Activated T-cell treated with anti-CD3 and anti-CD28 coated beads, Interleukin-2, amount 50 U/mL, for 48 hours (primary cell): ENCODE data around the gene SF3B3.
"Not testable (repeated sequence)": the region's sequence is repeated elsewhere in the genome, so short reads cannot be mapped to it uniquely, and the experiment has no call there.

Experiments used
- DNase-seq, 2 experiments: peaks; one replicate each; pipeline ENCODE4 v3.0.0-alpha.2; 2020

The SF3B3 gene

GRCh38 chr16:70512456-70512855 is 11.2 kb upstream of the SF3B3 start:
- no peak for DNase-seq

GRCh38 chr16:70520612-70521297 is 2.9 kb upstream of the SF3B3 start:
- peak in 1 of 2 experiments; percentile 34 for DNase-seq

GRCh38 chr16:70522216-70523075 is 1.2 kb upstream of the SF3B3 start:
- DNase-seq, result no peak

GRCh38 chr16:70523076-70523742 is 407 bp upstream of the SF3B3 start, which contains the start of gene COG4:
TSS of gene COG4 (minus strand) at chr16:70523554. CDS start at chr16:70523543, 11 bp downstream.
- DNase-seq, result peak; percentile 92 to 94

GRCh38 chr16:70524399-70524825 is 796 bp downstream of the SF3B3 start:
- DNase-seq, result peak; percentile 42 to 54

GRCh38 chr16:70526403-70526802 is 2.8 kb downstream of the SF3B3 start:
- DNase-seq, result no peak

GRCh38 chr16:70527315-70527996 is 3.8 kb downstream of the SF3B3 start:
- DNase-seq, result no peak

- DNase-seq, result no peak
Measured at GRCh38 chr16:70529051-70529777, 5.6 kb downstream of the SF3B3 start.

- DNase-seq, result not testable (repeated sequence)
Measured at GRCh38 chr16:70529954-70530353, 6.3 kb downstream of the SF3B3 start.

GRCh38 chr16:70534971-70535370 is 11.4 kb downstream of the SF3B3 start:
- DNase-seq, result no peak

- no peak for DNase-seq
Measured at GRCh38 chr16:70540994-70541393, 17.4 kb downstream of the SF3B3 start.

- no peak for DNase-seq
Measured at GRCh38 chr16:70544548-70544947, 20.9 kb downstream of the SF3B3 start.

GRCh38 chr16:70548936-70549335 is 25.3 kb downstream of the SF3B3 start:
- no peak for DNase-seq

- no peak for DNase-seq
Measured at GRCh38 chr16:70550082-70550481, 26.5 kb downstream of the SF3B3 start.

- DNase-seq, result no peak
Measured at GRCh38 chr16:70551788-70552187, 28.2 kb downstream of the SF3B3 start.

- no peak for DNase-seq
Measured at GRCh38 chr16:70552675-70553074, 29.1 kb downstream of the SF3B3 start.

- DNase-seq, result no peak
Measured at GRCh38 chr16:70553645-70554044, 30.0 kb downstream of the SF3B3 start.

GRCh38 chr16:70556063-70556462 is 32.4 kb downstream of the SF3B3 start:
- DNase-seq, result no peak

GRCh38 chr16:70561623-70562022 is 38.0 kb downstream of the SF3B3 start:
- DNase-seq, result peak in 1 of 2 experiments; percentile 11

GRCh38 chr16:70563636-70564035 is 40.0 kb downstream of the SF3B3 start:
- no peak for DNase-seq

- no peak for DNase-seq
Measured at GRCh38 chr16:70565053-70565452, 41.4 kb downstream of the SF3B3 start.

GRCh38 chr16:70568601-70569237 is 45.1 kb downstream of the SF3B3 start:
- no peak for DNase-seq
